ENCODE measurements around the gene NAA10.

The NAA10 gene

DNA sequence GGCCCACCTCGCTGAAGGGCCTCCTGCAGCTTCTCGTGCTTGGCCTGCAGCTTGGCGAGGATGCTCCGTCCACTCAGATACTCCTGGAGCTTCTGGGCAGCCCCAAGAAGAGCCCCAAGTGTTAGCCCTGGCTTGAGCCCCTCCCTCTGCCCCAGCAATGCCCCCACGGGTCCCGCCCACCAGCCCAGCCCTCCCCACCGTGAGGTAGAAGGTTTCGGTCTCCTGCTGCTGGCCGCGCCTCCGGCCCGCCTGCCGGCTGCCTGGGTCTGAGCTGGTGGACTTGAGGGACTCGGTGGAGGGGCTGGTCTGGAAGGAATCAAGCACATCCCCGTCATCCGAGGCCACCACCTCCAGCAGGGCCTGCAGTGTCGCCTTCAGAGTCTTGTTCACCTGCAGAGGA is 21.6 kb downstream of the NAA10 start:
- Histone ChIP-seq H3K27ac (ENCODE audit: low read depth, low read length) (no peak overlapping the region), H3K36me3 (ENCODE audit: insufficient read depth, low read length) (no peaks in the 10 kb centered on the region), H3K9ac (ENCODE audit: low read length) (no peak overlapping the region), H3K27me3 (ENCODE audit: control insufficient read depth in 1 of 2, insufficient read depth in 2 of 2, low read length in 2 of 2) (peaks cover 0 to 24% of the 10 kb centered on the region in 2 donors), H3K9me3 (ENCODE audit: low read length) (no peaks in the 10 kb centered on the region), H3K4me3 (ENCODE audit: low read depth in 1 of 2, low read length in 2 of 2) (no peak overlapping the region), H3K4me1 (ENCODE audit: insufficient read depth, low read length) (no peaks in the 10 kb centered on the region)

- no peaks in the 10 kb centered on the region for H3K4me1 ChIP-seq (ENCODE audit: insufficient read depth, low read length)
- H3K27ac ChIP-seq (ENCODE audit: low read depth, low read length) = no peak overlapping the region
- no peak overlapping the region for H3K4me3 ChIP-seq (ENCODE audit: low read depth in 1 of 2, low read length in 2 of 2)
- no peaks in the 10 kb centered on the region for H3K36me3 ChIP-seq (ENCODE audit: insufficient read depth, low read length)
- H3K27me3 ChIP-seq (ENCODE audit: control insufficient read depth in 1 of 2, insufficient read depth in 2 of 2, low read length in 2 of 2) = peaks cover 0 to 26% of the 10 kb centered on the region in 2 donors
- no peak overlapping the region for H3K9ac ChIP-seq (ENCODE audit: low read length)
- no peaks in the 10 kb centered on the region for H3K9me3 ChIP-seq (ENCODE audit: low read length)
Measured at GRCh38 chrX:153911798-153912197, 23.0 kb downstream of the NAA10 start.

- Histone ChIP-seq H3K4me3 (ENCODE audit: low read depth in 1 of 2, low read length in 2 of 2) (no peak overlapping the region), H3K27ac (ENCODE audit: low read depth, low read length) (no peak overlapping the region), H3K9me3 (ENCODE audit: low read length) (no peaks in the 10 kb centered on the region), H3K36me3 (ENCODE audit: insufficient read depth, low read length) (no peaks in the 10 kb centered on the region), H3K4me1 (ENCODE audit: insufficient read depth, low read length) (no peaks in the 10 kb centered on the region), H3K9ac (ENCODE audit: low read length) (no peak overlapping the region), H3K27me3 (ENCODE audit: control insufficient read depth in 1 of 2, insufficient read depth in 2 of 2, low read length in 2 of 2) (peaks cover 0 to 39% of the 10 kb centered on the region in 2 donors)
Measured at GRCh38 chrX:153910446-153910845, 24.4 kb downstream of the NAA10 start.

GRCh38 chrX:153909980-153910360 is 24.9 kb downstream of the NAA10 start:
- no peaks in the 10 kb centered on the region for H3K36me3 ChIP-seq (ENCODE audit: insufficient read depth, low read length)
- H3K4me3 ChIP-seq (ENCODE audit: low read depth in 1 of 2, low read length in 2 of 2) = no peak overlapping the region
- no peaks in the 10 kb centered on the region for H3K9me3 ChIP-seq (ENCODE audit: low read length)
- H3K27me3 ChIP-seq (ENCODE audit: control insufficient read depth in 1 of 2, insufficient read depth in 2 of 2, low read length in 2 of 2) = peaks cover 0 to 39% of the 10 kb centered on the region in 2 donors
- H3K27ac ChIP-seq (ENCODE audit: low read depth, low read length) = no peak overlapping the region
- no peaks in the 10 kb centered on the region for H3K4me1 ChIP-seq (ENCODE audit: insufficient read depth, low read length)
- no peak overlapping the region for H3K9ac ChIP-seq (ENCODE audit: low read length)

- Histone ChIP-seq H3K36me3 (ENCODE audit: insufficient read depth, low read length) (no peaks in the 10 kb centered on the region), H3K9me3 (ENCODE audit: low read length) (no peaks in the 10 kb centered on the region), H3K9ac (ENCODE audit: low read length) (no peak overlapping the region), H3K4me3 (ENCODE audit: low read depth in 1 of 2, low read length in 2 of 2) (no peak overlapping the region), H3K27ac (ENCODE audit: low read depth, low read length) (no peak overlapping the region), H3K27me3 (ENCODE audit: control insufficient read depth in 1 of 2, insufficient read depth in 2 of 2, low read length in 2 of 2) (peaks cover 0 to 39% of the 10 kb centered on the region in 2 donors), H3K4me1 (ENCODE audit: insufficient read depth, low read length) (no peaks in the 10 kb centered on the region)
Measured at GRCh38 chrX:153909024-153909979, 25.5 kb downstream of the NAA10 start.

DNA sequence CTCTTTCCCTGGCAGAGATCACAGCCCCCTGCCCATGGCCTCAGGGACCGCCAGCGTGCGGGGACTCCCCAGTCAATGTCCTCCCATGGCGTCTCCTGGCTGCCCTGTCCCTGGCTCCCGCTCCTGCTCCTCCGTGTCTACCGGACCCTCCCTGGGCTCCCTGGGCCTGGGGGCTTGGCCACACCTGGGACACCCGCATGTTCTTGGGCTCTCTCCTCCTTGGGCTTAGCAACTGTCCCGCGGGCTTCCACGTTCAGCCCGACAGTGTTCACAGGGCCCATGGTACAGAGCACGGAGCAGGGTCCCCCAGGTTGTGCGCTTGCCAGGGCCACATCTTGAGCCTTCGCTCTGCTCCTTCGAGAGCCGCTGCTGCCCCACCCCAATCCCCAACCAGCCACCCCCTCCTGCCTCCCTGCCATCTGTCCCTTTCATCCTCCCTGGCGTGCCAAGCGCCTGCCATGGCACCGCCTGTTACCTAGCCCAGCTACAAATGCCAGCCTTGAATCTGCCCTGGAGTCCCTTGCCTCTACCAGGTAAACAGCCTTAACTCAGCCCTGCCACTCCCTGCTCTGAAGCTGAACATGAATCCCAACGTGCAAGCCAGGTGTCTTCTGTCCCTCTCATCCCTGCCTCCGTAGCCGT is 26.5 kb downstream of the NAA10 start:
- H3K9me3 ChIP-seq (ENCODE audit: low read length) = no peaks in the 10 kb centered on the region
- H3K4me3 ChIP-seq (ENCODE audit: low read depth in 1 of 2, low read length in 2 of 2) = no peak overlapping the region
- no peaks in the 10 kb centered on the region for H3K4me1 ChIP-seq (ENCODE audit: insufficient read depth, low read length)
- no peak overlapping the region for H3K9ac ChIP-seq (ENCODE audit: low read length)
- peaks cover 0 to 36% of the 10 kb centered on the region in 2 donors for H3K27me3 ChIP-seq (ENCODE audit: control insufficient read depth in 1 of 2, insufficient read depth in 2 of 2, low read length in 2 of 2)
- no peak overlapping the region for H3K27ac ChIP-seq (ENCODE audit: low read depth, low read length)
- H3K36me3 ChIP-seq (ENCODE audit: insufficient read depth, low read length) = no peaks in the 10 kb centered on the region

GRCh38 chrX:153907456-153907855 is 27.4 kb downstream of the NAA10 start:
- Histone ChIP-seq H3K27ac (ENCODE audit: low read depth, low read length) (no peak overlapping the region), H3K9ac (ENCODE audit: low read length) (no peak overlapping the region), H3K9me3 (ENCODE audit: low read length) (no peaks in the 10 kb centered on the region), H3K4me1 (ENCODE audit: insufficient read depth, low read length) (no peaks in the 10 kb centered on the region), H3K36me3 (ENCODE audit: insufficient read depth, low read length) (no peaks in the 10 kb centered on the region), H3K4me3 (ENCODE audit: low read depth in 1 of 2, low read length in 2 of 2) (no peak overlapping the region), H3K27me3 (ENCODE audit: control insufficient read depth in 1 of 2, insufficient read depth in 2 of 2, low read length in 2 of 2) (peaks cover 0 to 31% of the 10 kb centered on the region in 2 donors)

DNA sequence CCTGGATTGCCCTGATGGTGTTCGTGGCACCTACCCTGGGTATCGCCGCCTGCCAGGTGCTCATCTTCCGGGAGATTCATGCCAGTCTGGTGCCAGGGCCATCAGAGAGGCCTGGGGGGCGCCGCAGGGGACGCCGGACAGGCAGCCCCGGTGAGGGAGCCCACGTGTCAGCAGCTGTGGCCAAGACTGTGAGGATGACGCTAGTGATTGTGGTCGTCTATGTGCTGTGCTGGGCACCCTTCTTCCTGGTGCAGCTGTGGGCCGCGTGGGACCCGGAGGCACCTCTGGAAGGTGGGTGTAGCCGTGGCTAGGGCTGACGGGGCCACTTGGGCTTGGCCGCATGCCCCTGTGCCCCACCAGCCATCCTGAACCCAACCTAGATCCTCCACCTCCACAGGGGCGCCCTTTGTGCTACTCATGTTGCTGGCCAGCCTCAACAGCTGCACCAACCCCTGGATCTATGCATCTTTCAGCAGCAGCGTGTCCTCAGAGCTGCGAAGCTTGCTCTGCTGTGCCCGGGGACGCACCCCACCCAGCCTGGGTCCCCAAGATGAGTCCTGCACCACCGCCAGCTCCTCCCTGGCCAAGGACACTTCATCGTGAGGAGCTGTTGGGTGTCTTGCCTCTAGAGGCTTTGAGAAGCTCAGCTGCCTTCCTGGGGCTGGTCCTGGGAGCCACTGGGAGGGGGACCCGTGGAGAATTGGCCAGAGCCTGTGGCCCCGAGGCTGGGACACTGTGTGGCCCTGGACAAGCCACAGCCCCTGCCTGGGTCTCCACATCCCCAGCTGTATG is 28.5 kb downstream of the NAA10 start:
- Histone ChIP-seq H3K9ac (ENCODE audit: low read length) (no peak overlapping the region), H3K4me3 (ENCODE audit: low read depth in 1 of 2, low read length in 2 of 2) (no peak overlapping the region), H3K36me3 (ENCODE audit: insufficient read depth, low read length) (no peaks in the 10 kb centered on the region), H3K9me3 (ENCODE audit: low read length) (no peaks in the 10 kb centered on the region), H3K27ac (ENCODE audit: low read depth, low read length) (no peak overlapping the region), H3K4me1 (ENCODE audit: insufficient read depth, low read length) (peaks cover 6% of the 10 kb centered on the region), H3K27me3 (ENCODE audit: control insufficient read depth in 1 of 2, insufficient read depth in 2 of 2, low read length in 2 of 2) (peaks cover 0 to 25% of the 10 kb centered on the region in 2 donors)

GRCh38 chrX:153905481-153906095 is 29.2 kb downstream of the NAA10 start:
- H3K27me3 ChIP-seq (ENCODE audit: control insufficient read depth in 1 of 2, insufficient read depth in 2 of 2, low read length in 2 of 2) = peaks cover 0 to 29% of the 10 kb centered on the region in 2 donors
- H3K27ac ChIP-seq (ENCODE audit: low read depth, low read length) = no peak overlapping the region
- no peak overlapping the region for H3K9ac ChIP-seq (ENCODE audit: low read length)
- no peaks in the 10 kb centered on the region for H3K9me3 ChIP-seq (ENCODE audit: low read length)
- H3K4me3 ChIP-seq (ENCODE audit: low read depth in 1 of 2, low read length in 2 of 2) = no peak overlapping the region
- H3K36me3 ChIP-seq (ENCODE audit: insufficient read depth, low read length) = no peaks in the 10 kb centered on the region
- peaks cover 13% of the 10 kb centered on the region for H3K4me1 ChIP-seq (ENCODE audit: insufficient read depth, low read length)

GRCh38 chrX:153903991-153904957 is 30.6 kb downstream of the NAA10 start, which contains the start of gene AVPR2:
AVPR2 (plus strand) TSS chrX:153904673; CDS start chrX:153905146, 473 bp downstream.
- H3K36me3 ChIP-seq (ENCODE audit: insufficient read depth, low read length) = no peaks in the 10 kb centered on the region
- H3K27ac ChIP-seq (ENCODE audit: low read depth, low read length) = no peak within 1 kb of the TSS
- no peak within 1 kb of the TSS for H3K4me3 ChIP-seq (ENCODE audit: low read depth in 1 of 2, low read length in 2 of 2)
- no peak within 1 kb of the TSS for H3K9ac ChIP-seq (ENCODE audit: low read length)
- H3K27me3 ChIP-seq (ENCODE audit: control insufficient read depth in 1 of 2, insufficient read depth in 2 of 2, low read length in 2 of 2) = peaks cover 0 to 26% of the 10 kb centered on the region in 2 donors
- H3K4me1 ChIP-seq (ENCODE audit: insufficient read depth, low read length) = peaks cover 13% of the 10 kb centered on the region
- no peaks in the 10 kb centered on the region for H3K9me3 ChIP-seq (ENCODE audit: low read length)
